ENCODE data around the gene FHDC1. TPM values are rescaled to one million over a fixed set of nuclear protein-coding genes. Genes with fewer than 3 reads are reported as not detected.

Gene FHDC1
- total and polyA plus RNA-seq, 10 of the 15 experiments (the other 5 are each of a cell fraction or from before 2014, with no cell fraction given), result 0.04 to 0.12 (median 0.06) TPM; not detected in 3

GRCh38 chr4:152937336-152938236 is 1.5 kb downstream of the FHDC1 start:
- ChIA-PET POLR2A (no interaction called here), CTCF (no interaction called here), RAD21 (ENCODE audit: unreplicated experiment) (no interaction called here), SMC1A (ENCODE audit: uncharacterized antibody, unreplicated experiment) (no interaction called here)
- Histone ChIP-seq H3K36me3 (ENCODE audit: control insufficient read depth in 2 of 2, insufficient read depth in 2 of 2, low read length in 1 of 2) (no peaks in the 10 kb centered on the region), H3K9ac (ENCODE audit: control insufficient read depth, insufficient read depth, low read length) (no peak overlapping the region; the same call in 1 of the 2 replicates), H3K27ac (ENCODE audit: control insufficient read depth, insufficient read depth) (no peak overlapping the region), H3K4me2 (ENCODE audit: control insufficient read depth, insufficient read depth) (peak overlapping the region; percentile 94), H3K27me3 (replicated peaks in 1 of 2; ENCODE audit: control insufficient read depth in 2 of 2, insufficient read depth in 2 of 2, low read length in 1 of 2) (peaks cover 11 to 20% of the 10 kb centered on the region in 2 experiments), H3K4me3 (peak overlapping the region; percentile 74), H4K20me1 (ENCODE audit: control insufficient read depth, insufficient read depth) (0 out of 2 replicates have a peak, but pooled peaks cover 3% of the 10 kb centered on the region), H3K9me3 (replicated peaks; ENCODE audit: control insufficient read depth, insufficient read depth, low read length) (no peaks in the 10 kb centered on the region; the same call in 2 of the 3 replicates), H3K79me2 (ENCODE audit: control insufficient read depth, insufficient read depth, low read length) (no peaks in the 10 kb centered on the region), H3K4me1 (ENCODE audit: control insufficient read depth, insufficient read depth, low read length) (peaks cover 10% of the 10 kb centered on the region), H2AFZ (ENCODE audit: control insufficient read depth, low read depth, low read length) (no peak overlapping the region; the same call in 1 of the 2 replicates)
- FAIRE-seq (no peak), DNase-seq (ENCODE audit: low read depth, low spot score) (no peak), ATAC-seq (peak; percentile 62)
- in situ Hi-C loops (cut with MboI), result no loop called here
- WGBS (ENCODE audit: insufficient coverage, insufficient replicate concordance, low lambda C conversion rate, missing lambda C conversion rate), result under 1% methylated on average over 38 of the region's 91 CpGs
- TF ChIP-seq DPF2 (IDR thresholded peaks at IDR 0.05) (peak; percentile 24; the same call in 1 of the 2 replicates), BCL11A (IDR thresholded peaks at IDR 0.05; ENCODE audit: low read depth, low read length) (no peak)
- no TSS peak for BruUV-seq (replicated peaks)
- intact Hi-C loops (cut with micrococcal nuclease; ENCODE audit: unreplicated experiment), result no loop called here

DNA sequence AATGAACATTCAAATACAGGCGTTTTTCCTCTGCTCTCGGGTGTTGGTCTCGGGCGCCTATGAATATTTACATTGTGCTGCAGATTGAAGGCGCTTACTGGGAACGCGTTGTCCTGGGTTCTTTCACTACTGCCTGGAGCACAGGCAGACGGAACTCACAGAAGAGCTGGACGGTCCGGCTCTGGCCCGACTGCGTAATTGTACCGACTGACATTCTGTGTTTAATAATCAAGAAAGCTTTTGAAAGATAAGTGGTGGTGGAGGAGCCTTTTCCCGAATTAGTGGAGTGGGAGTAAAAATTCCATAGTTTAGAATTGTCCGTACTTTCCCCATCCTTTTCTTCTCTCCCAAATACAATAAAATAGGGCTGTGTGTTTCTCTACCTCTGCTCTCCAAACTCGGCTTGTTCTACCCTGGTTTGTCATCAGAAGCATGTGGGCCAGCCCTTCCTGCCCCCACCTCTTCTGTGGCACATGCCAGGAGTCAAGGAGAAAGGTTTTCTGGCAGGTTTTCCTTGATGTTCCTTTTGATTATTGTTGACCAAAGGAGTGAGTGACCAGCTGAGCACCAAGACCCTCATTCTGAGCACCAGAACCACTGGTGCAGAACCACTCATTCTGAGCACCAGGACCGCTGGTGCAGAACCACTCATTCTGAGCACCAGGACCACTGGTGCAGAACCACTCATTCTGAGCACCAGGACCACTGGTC is 2.3 kb downstream of the FHDC1 start:
- POLR2A ChIA-PET, result no interaction called here
- Histone ChIP-seq H3K4me1 (ENCODE audit: control insufficient read depth, insufficient read depth, low read length) (peaks cover 10% of the 10 kb centered on the region), H4K20me1 (ENCODE audit: control insufficient read depth, insufficient read depth) (0 out of 2 replicates have a peak, but pooled peaks cover 3% of the 10 kb centered on the region), H2AFZ (ENCODE audit: control insufficient read depth, low read depth, low read length) (no peak overlapping the region), H3K79me2 (ENCODE audit: control insufficient read depth, insufficient read depth, low read length) (no peaks in the 10 kb centered on the region), H3K27ac (ENCODE audit: control insufficient read depth, insufficient read depth) (no peak overlapping the region), H3K9ac (ENCODE audit: control insufficient read depth, insufficient read depth, low read length) (no peak overlapping the region), H3K27me3 (replicated peaks in 1 of 2; ENCODE audit: control insufficient read depth in 2 of 2, insufficient read depth in 2 of 2, low read length in 1 of 2) (peaks cover 11 to 20% of the 10 kb centered on the region in 2 experiments), H3K4me2 (ENCODE audit: control insufficient read depth, insufficient read depth) (peak overlapping the region; percentile 94), H3K9me3 (replicated peaks; ENCODE audit: control insufficient read depth, insufficient read depth, low read length) (no peaks in the 10 kb centered on the region; the same call in 2 of the 3 replicates), H3K4me3 (peak overlapping the region; percentile 74; the same call in 1 of the 2 replicates), H3K36me3 (ENCODE audit: control insufficient read depth in 2 of 2, insufficient read depth in 2 of 2, low read length in 1 of 2) (no peaks in the 10 kb centered on the region)
- no TSS peak for BruUV-seq (replicated peaks)
- no peak for ATAC-seq
- in situ Hi-C loops (cut with MboI), result no loop called here
- intact Hi-C loops (cut with micrococcal nuclease; ENCODE audit: unreplicated experiment), result no loop called here
- DNase-seq (ENCODE audit: low read depth, low spot score), result no peak
- SMC1A ChIA-PET (ENCODE audit: uncharacterized antibody, unreplicated experiment), result no interaction called here
- CTCF ChIA-PET, result no interaction called here
- 57% methylated on average over 17 of the region's 17 CpGs for WGBS (ENCODE audit: insufficient coverage, insufficient replicate concordance, low lambda C conversion rate, missing lambda C conversion rate)
- RAD21 ChIA-PET (ENCODE audit: unreplicated experiment), result interaction anchor here (0.6 kb wide), 1 partner anchor 481 kb away, joined by 3 read pairs; no protein-coding TSS in a partner anchor
- FAIRE-seq, result no peak
- TF ChIP-seq ZNF687 (IDR thresholded peaks at IDR 0.05), result no peak
- peak; percentile 23; the same call in 1 of the 2 replicates for TF ChIP-seq PAX5 (IDR thresholded peaks at IDR 0.05; ENCODE audit: borderline replicate concordance, low read depth, low read length)
